GM19193 (cell line): ENCODE measurements around the gene FASN.
A peak's percentile ranks its signal among the peaks of the same experiment; 100 is the strongest.

Source experiments
- POLR2A ChIP-seq: IDR thresholded peaks from 4 replicates; pipeline ENCODE4 v1.6.1; 2011; ENCODE audit not compliant: insufficient read depth, insufficient read length; ENCODE audit errors: extremely low read depth

FASN gene

GRCh38 chr17:82098169-82098938, at the start of gene FASN:
TSS of gene FASN (minus strand) at chr17:82098236. CDS start at chr17:82096445, 1,791 bp downstream.
- TF ChIP-seq POLR2A = peak; percentile 97

GRCh38 chr17:82146663-82147654, 48.9 kb upstream of the FASN start:
- no peak for TF ChIP-seq POLR2A

GRCh38 chr17:82145550-82146155, 47.6 kb upstream of the FASN start:
- no peak for TF ChIP-seq POLR2A

- TF ChIP-seq POLR2A = no peak
Observed at GRCh38 chr17:82143333-82143732, 45.3 kb upstream of the FASN start.

- no peak for TF ChIP-seq POLR2A
Observed at GRCh38 chr17:82138511-82138992, 40.5 kb upstream of the FASN start.

GRCh38 chr17:82134101-82134500, 36.1 kb upstream of the FASN start:
- no peak for TF ChIP-seq POLR2A

- no peak for TF ChIP-seq POLR2A
Observed at GRCh38 chr17:82129095-82129494, 31.1 kb upstream of the FASN start.

GRCh38 chr17:82128287-82128686, 30.3 kb upstream of the FASN start:
- TF ChIP-seq POLR2A = no peak

GRCh38 chr17:82127704-82128103, 29.7 kb upstream of the FASN start:
- TF ChIP-seq POLR2A = no peak

GRCh38 chr17:82127315-82127595, 29.2 kb upstream of the FASN start:
- no peak for TF ChIP-seq POLR2A

- no peak for TF ChIP-seq POLR2A
Observed at GRCh38 chr17:82126556-82127314, 28.7 kb upstream of the FASN start.

- no peak for TF ChIP-seq POLR2A
Observed at GRCh38 chr17:82124101-82124500, 26.1 kb upstream of the FASN start.

- TF ChIP-seq POLR2A = no peak
Observed at GRCh38 chr17:82121660-82122629, 23.9 kb upstream of the FASN start.
